ENCODE measurements around the gene GSTM3. TPM values are rescaled to one million over a fixed set of nuclear protein-coding genes. Genes with fewer than 3 reads are reported as not detected.

Gene GSTM3
- total and polyA plus RNA-seq, 2 experiments from 2014 or later, result 3.1 to 4.1 TPM

- no peak for TF ChIP-seq ZNF462 (CRISPR knock-in tag; IDR thresholded peaks at IDR 0.05)
- no peak for TF ChIP-seq JUNB (IDR thresholded peaks at IDR 0.05; ENCODE audit: unreplicated experiment)
- no peak for TF ChIP-seq CTCF (conservative IDR thresholded peaks at IDR 0.05; ENCODE audit: low read depth in 2 of 2)
- TF ChIP-seq NANOG (IDR thresholded peaks at IDR 0.05; ENCODE audit: borderline replicate concordance), result no peak
Measured at GRCh38 chr1:109769330-109770078, 28.7 kb upstream of the GSTM3 start (continued).

- no peaks in the 10 kb centered on the region for H3K9me3 Mint-ChIP-seq
- no peaks in the 10 kb centered on the region for H3K4me1 ChIP-seq (ENCODE audit: insufficient read depth)
- H3K27ac Mint-ChIP-seq, result no peak overlapping the region
- H2AFZ ChIP-seq, result no peak overlapping the region
- H3K79me2 ChIP-seq (replicated peaks; ENCODE audit: insufficient read depth), result no peaks in the 10 kb centered on the region
- no peaks in the 10 kb centered on the region for H3K36me3 ChIP-seq (ENCODE audit: insufficient read depth)
- H3K9me2 ChIP-seq (ENCODE audit: insufficient read depth), result no peaks in the 10 kb centered on the region
- H3F3A ChIP-seq (replicated peaks; ENCODE audit: low read depth), result no peaks in the 10 kb centered on the region
- H3K4me3 Mint-ChIP-seq, result no peak overlapping the region
- no peak overlapping the region for H3K27ac ChIP-seq (ENCODE audit: low read depth)
- no peaks in the 10 kb centered on the region for H3K4me1 Mint-ChIP-seq
- H4K20me1 ChIP-seq (replicated peaks; ENCODE audit: insufficient read depth), result no peaks in the 10 kb centered on the region
- no peak overlapping the region for H3K4me2 ChIP-seq
- no peaks in the 10 kb centered on the region for H3K36me3 Mint-ChIP-seq (ENCODE audit: low read depth)
- peaks cover 17% of the 10 kb centered on the region for H3K27me3 Mint-ChIP-seq (ENCODE audit: insufficient read depth, low read depth, poor library complexity)
- no peak overlapping the region for H3K4me3 ChIP-seq
- ATAC-seq, result no peak
- H3K27me3 ChIP-seq (ENCODE audit: insufficient read depth), result no peaks in the 10 kb centered on the region
- DNase-seq (ENCODE audit: low spot score), result no peak
- TF ChIP-seq ZNF331 (CRISPR knock-in tag; IDR thresholded peaks at IDR 0.05; ENCODE audit: low read depth) (no peak), EZH2 (IDR thresholded peaks at IDR 0.05; ENCODE audit: low read depth, unreplicated experiment) (no peak), REST (IDR thresholded peaks at IDR 0.05; ENCODE audit: unreplicated experiment) (no peak)
Measured at GRCh38 chr1:109768820-109769219, 28.0 kb upstream of the GSTM3 start.

Measured in GM23338 (cell line).